Lower lobe of right lung (tissue), 2 donors: Measurements from ENCODE around the gene GSTA2. TPM values are rescaled to one million over a fixed set of nuclear protein-coding genes. Genes with fewer than 3 reads are reported as not detected.
A peak's percentile ranks its signal among the peaks of the same experiment; 100 is the strongest.
"Not testable (repeated sequence)": the region's sequence is repeated elsewhere in the genome, so short reads cannot be mapped to it uniquely, and the experiment has no call there.

Experiments used
- ATAC-seq, 2 donors: fragments of 200-7000 bp; cut with Tn5 transposase; one replicate each; pipeline ENCODE4 v1.9.1; 2020 to 2022; ENCODE audit warnings: mild to moderate bottlenecking in 2 of 2, moderate library complexity in 2 of 2
- DNase-seq: peaks from one replicate; pipeline ENCODE4 v3.0.0-alpha.2; 2020
- H3K27ac ChIP-seq: fragments of 200-600 bp; one replicate; pipeline ENCODE4 v1.8.0; 2022
- H3K27me3 ChIP-seq: fragments of 200-600 bp; one replicate; pipeline ENCODE4 v1.8.0; 2022; ENCODE audit warnings: low read depth
- H3K36me3 ChIP-seq: fragments of 200-600 bp; one replicate; pipeline ENCODE4 v1.8.0; 2022; ENCODE audit warnings: mild to moderate bottlenecking
- H3K4me1 ChIP-seq: fragments of 200-600 bp; one replicate; pipeline ENCODE4 v1.8.0; 2022
- H3K4me3 ChIP-seq: fragments of 200-600 bp; one replicate; pipeline ENCODE4 v1.8.0; 2022; ENCODE audit warnings: mild to moderate bottlenecking
- H3K9me3 ChIP-seq: fragments of 200-600 bp; one replicate; pipeline ENCODE4 v1.8.0; 2022
- intact Hi-C: fragments of 100-400 bp; cut with DNase I; formaldehyde crosslinking; loops from one replicate; pipeline ENCODE4 v1.11.0; 2022
- total RNA-seq: library from RNA; stranded (reverse); fragmentation: NEBNext Ultra II Directional; extraction: Animal tissue kit (Norgen Biotek cat#: 25700); gene quantifications from one replicate; pipeline ENCODE4 v1.2.1, GENCODE V29; 2021
- TF ChIP-seq, protein P1 (sequence below): fragments of 200-600 bp; IDR thresholded peaks from one replicate; pipeline ENCODE4 v1.8.0; 2022; ENCODE audit warnings: antibody characterized with exemption, mild to moderate bottlenecking
- donor health status: DM: no; HTN: yes; CAD: no; lungs with severe emphysema.

The GSTA2 gene
- total RNA-seq, 1 donor from 2014 or later, result 4.8 TPM

DNA sequence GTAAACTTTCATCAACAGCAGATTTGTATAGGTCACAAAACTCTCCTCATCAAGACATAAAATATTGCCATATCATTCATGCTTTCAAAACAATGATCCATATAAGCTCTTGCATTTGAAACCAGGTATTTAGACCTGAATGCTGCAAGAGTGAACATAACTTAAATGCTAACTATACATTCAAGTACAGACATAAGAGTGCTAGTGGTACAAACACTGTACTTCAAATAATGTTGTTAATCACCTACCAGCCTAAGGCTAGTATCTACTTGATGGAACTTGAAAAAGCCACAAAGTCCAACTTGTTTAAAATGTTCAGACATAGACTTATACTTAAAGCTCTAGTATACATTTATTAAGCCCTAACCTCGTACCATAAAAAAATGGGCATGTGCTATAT, 16.0 kb upstream of the GSTA2 start:
- intact Hi-C loops, result no loop called here

DNA sequence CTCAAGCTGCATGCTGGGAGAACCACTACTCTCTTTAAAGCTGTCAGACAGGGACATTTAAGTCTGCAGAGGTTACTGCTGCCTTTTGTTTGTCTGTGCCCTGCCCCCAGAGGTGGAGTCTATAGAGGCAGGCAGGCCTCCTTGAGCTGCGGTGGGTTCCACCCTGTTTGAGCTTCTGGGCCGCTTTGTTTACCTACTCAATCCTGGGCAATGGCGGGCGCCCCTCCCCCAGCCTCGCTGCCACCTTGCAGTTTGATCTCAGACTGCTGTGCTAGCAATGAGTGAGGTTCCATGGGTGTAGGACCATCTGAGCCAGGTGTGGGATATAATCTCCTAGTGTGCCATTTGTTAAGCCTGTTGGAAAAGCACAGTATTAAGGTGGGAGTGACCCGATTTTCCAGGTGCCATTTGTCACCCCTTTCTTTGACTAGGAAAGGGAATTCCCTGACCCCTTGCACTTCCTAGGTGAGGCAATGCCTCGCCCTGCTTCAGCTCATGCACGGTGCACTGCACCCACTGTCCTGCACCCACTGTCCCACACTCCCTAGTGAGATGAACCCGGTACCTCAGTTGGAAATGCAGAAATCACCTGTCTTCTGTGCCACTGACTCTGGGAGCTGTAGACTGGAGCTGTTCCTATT, 13.6 kb upstream of the GSTA2 start:
- intact Hi-C loops, H3K4me1 ChIP-seq, H3K36me3 ChIP-seq, DNase-seq, H3K4me3 ChIP-seq, H3K9me3 ChIP-seq, H3K27ac ChIP-seq, ATAC-seq, H3K27me3 ChIP-seq: not testable (repeated sequence)

More for the DNA sequence above, 16.0 kb upstream of the GSTA2 start:
- Histone ChIP-seq H3K27me3 (no peaks in the 10 kb centered on the region), H3K27ac (no peak overlapping the region), H3K36me3 (no peaks in the 10 kb centered on the region), H3K4me3 (no peak overlapping the region), H3K9me3 (no peaks in the 10 kb centered on the region), H3K4me1 (no peaks in the 10 kb centered on the region)
- no peak for ATAC-seq
- TF ChIP-seq, protein P1, sequence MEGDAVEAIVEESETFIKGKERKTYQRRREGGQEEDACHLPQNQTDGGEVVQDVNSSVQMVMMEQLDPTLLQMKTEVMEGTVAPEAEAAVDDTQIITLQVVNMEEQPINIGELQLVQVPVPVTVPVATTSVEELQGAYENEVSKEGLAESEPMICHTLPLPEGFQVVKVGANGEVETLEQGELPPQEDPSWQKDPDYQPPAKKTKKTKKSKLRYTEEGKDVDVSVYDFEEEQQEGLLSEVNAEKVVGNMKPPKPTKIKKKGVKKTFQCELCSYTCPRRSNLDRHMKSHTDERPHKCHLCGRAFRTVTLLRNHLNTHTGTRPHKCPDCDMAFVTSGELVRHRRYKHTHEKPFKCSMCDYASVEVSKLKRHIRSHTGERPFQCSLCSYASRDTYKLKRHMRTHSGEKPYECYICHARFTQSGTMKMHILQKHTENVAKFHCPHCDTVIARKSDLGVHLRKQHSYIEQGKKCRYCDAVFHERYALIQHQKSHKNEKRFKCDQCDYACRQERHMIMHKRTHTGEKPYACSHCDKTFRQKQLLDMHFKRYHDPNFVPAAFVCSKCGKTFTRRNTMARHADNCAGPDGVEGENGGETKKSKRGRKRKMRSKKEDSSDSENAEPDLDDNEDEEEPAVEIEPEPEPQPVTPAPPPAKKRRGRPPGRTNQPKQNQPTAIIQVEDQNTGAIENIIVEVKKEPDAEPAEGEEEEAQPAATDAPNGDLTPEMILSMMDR, result no peak
- DNase-seq, result no peak

DNA sequence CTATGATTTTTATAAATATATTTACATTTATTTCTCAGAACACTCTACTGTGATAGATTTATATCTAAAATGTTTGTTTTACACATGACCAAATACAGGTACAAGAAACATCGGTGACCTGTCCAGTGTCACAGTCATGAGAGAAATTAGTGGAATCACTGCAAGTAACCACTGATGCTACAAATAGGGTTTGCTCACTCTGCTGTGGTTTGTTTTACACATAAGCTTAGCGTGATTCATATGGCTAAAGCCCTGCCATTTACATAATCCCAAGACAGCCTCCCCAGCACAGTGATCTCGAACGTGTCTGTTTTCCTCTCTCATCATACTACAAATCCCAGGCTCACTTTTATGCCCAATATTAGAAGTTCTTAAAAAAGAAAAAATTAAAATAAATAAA, 6.1 kb upstream of the GSTA2 start:
- H3K27ac ChIP-seq, H3K4me3 ChIP-seq, H3K36me3 ChIP-seq, intact Hi-C loops, DNase-seq, H3K27me3 ChIP-seq, ATAC-seq, H3K4me1 ChIP-seq, H3K9me3 ChIP-seq: not testable (repeated sequence)

DNA sequence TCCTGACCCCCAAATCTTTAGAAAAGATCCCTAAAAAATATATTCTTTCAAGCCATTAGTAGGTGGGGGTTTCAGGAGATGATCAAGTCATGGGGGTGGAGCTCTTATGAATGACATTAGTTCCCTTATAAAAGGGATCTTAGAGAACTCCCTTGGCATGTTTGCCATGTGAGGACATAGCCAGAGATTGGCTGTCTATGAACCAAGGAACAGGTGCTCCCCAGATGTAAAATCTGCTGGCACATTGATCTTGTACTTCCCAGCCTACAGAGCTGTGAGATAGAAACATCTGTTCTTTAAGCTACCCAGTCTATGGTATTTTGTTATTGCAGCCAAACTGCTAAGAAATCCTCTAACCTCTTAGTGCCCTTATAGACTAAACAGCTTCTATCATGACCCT, 4.4 kb upstream of the GSTA2 start:
- H3K27ac ChIP-seq, DNase-seq, H3K4me3 ChIP-seq, intact Hi-C loops, H3K36me3 ChIP-seq, H3K9me3 ChIP-seq, H3K27me3 ChIP-seq, ATAC-seq, H3K4me1 ChIP-seq: not testable (repeated sequence)

DNA sequence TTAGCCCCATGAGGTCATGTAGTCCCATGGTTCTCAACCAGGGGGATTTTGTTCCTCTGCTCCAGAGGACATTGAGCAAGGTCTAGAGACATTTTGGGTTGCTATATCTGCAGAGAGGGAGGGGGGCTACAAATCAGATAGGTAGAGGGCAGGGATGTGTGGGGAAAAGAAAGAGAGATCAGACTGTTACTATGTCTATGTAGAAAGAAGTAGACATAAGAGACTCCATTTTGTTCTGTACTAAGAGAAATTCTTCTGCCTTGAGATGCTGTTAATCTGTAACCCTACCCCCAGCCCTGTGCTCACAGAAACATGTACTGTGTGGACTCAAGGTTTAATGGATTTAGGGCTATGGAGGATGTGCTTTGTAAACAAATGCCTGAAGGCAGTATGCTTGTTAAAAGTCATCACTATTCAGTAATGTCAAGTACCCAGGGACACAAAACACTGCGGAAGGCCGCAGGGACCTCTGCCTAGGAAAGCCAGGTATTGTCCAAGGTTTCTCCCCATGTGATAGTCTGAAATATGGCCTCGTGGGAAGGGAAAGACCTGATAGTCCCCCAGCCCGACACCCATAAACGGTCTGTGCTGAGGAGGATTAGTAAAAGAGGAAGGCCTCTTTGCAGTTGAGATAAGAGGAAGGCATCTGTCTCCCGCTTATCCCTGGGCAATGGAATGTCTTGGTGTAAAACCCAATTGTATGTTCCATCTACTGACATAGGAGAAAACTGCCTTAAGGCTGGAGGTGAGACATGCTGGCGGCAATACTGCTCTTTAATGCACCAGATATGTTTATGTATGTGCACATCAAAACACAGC, 1.4 kb downstream of the GSTA2 start:
- H3K27ac ChIP-seq, H3K36me3 ChIP-seq, intact Hi-C loops, H3K4me1 ChIP-seq, ATAC-seq, H3K9me3 ChIP-seq, H3K4me3 ChIP-seq, H3K27me3 ChIP-seq, DNase-seq: not testable (repeated sequence)

DNA sequence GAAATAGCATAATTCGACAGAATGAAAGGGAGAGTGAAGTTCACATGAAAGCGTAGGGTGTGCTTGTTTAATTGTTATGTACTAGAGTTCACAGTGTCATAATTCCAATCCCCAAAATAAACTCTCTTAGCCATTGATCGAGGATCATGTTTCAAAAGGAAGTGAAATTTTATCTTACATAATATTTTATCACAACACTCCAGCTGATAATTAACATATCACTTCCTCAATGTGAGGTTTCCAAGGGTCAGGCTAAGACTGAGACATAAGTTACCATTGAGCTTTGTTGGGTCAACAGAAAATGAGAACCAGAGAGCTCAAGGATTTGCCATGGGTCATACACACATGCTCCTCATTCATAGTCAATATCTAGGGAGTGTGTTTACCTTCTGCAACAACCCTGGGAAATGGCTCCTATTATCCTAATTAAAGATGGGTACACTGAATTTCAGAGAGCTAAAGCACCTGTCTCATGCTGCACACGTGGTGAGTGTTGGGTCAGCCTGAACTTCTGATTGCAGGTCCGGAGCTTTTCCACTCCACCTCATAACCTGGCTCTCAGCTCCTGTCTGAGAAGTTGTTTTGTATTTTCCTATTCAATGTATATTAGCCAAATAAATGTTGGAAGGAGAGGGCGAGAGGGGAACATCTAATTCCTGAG, 3.0 kb downstream of the GSTA2 start:
- Histone ChIP-seq H3K27me3 (no peaks in the 10 kb centered on the region), H3K9me3 (no peaks in the 10 kb centered on the region), H3K27ac (no peak overlapping the region), H3K4me1 (no peaks in the 10 kb centered on the region), H3K4me3 (no peak overlapping the region), H3K36me3 (no peaks in the 10 kb centered on the region)
- TF ChIP-seq, protein P1, result no peak
- DNase-seq (no peak), ATAC-seq (peak; percentile 61 to 70)
- intact Hi-C loops, result no loop called here

DNA sequence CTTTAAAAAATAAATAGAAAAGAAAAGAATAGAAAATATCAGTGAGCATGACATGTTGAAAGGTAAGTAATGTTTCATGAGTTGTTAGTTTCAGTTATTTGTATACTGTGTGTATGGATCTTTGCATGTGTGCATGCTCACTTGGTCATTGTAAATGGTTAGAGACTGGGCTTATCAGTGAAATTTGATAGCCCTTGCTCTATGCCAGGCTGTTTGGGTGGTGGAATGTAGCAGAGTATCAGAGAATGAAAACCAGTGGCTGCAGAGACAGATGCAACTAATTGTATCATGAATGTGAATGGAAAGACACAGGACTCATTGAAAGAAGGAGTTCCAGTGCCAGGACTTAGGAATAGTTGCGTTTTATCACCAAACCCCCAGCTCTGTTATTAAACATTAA, 4.2 kb downstream of the GSTA2 start:
- H3K4me3 ChIP-seq, result no peak overlapping the region

DNA sequence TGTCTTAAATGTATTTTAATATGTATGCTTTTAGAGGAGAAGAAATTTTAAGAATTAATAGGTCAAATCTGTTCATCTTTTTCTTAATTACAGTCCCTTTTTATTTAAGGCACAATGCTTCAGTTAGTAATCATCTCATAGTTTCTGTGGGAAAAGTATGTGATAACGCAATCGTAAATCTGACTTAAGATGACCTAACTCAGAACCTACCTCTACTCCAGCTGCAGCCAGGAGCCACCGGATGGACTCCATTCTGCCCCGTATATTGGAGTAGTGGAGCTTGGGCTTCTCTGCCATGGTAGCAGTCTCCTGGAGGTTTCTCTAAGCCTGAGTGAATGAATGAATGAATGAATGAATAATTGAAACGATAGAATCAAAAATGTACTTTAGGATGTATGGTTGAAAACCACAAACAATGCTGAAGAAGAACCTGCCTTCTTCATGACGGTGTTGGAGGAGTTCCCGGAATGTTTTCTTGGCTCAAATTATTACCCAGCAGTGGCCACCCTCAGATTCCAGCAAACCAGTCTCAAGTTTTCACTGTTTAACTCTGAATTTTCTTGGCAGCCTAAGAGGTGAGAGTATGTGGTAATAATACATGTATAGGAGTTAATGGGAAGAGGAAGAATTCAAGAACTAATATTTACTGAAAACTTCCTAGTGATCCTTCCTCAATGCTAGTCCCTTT, 5.5 kb downstream of the GSTA2 start:
- intact Hi-C loops, H3K9me3 ChIP-seq, DNase-seq, ATAC-seq, H3K4me3 ChIP-seq, H3K36me3 ChIP-seq, H3K27me3 ChIP-seq, H3K27ac ChIP-seq, H3K4me1 ChIP-seq: not testable (repeated sequence)

More for the DNA sequence above, 4.2 kb downstream of the GSTA2 start:
- no peaks in the 10 kb centered on the region for H3K27me3 ChIP-seq
- no peak for ATAC-seq
- DNase-seq, result no peak
- H3K27ac ChIP-seq, result no peak overlapping the region
- TF ChIP-seq, protein P1, result no peak
- H3K36me3 ChIP-seq, result no peaks in the 10 kb centered on the region
- no peaks in the 10 kb centered on the region for H3K9me3 ChIP-seq
- no peaks in the 10 kb centered on the region for H3K4me1 ChIP-seq
- intact Hi-C loops, result no loop called here
